Peyer's patch (tissue), 4 donors: ENCODE data around the gene CDK5R1.

ENCODE experiments used
- POLR2A ChIP-seq, 2 donors: fragments of 450-650 bp; IDR thresholded peaks; one replicate each; pipeline ENCODE4 v1.5.1; 2017; ENCODE audit warnings: antibody characterized with exemption in 2 of 2, mild to moderate bottlenecking in 2 of 2, moderate library complexity in 2 of 2
- TF ChIP-seq, protein P1 (sequence below), 6 experiments: fragments of 450-650 bp in 4 of 6; fragments of 200-600 bp in 2 of 6; sonication (generic) in 1 of 6; IDR thresholded peaks; one replicate each; pipeline ENCODE4 v1.5.1; 2017 to 2019; ENCODE audit warnings: antibody characterized with exemption in 6 of 6, mild to moderate bottlenecking in 3 of 6, moderate library complexity in 1 of 6

DNA sequence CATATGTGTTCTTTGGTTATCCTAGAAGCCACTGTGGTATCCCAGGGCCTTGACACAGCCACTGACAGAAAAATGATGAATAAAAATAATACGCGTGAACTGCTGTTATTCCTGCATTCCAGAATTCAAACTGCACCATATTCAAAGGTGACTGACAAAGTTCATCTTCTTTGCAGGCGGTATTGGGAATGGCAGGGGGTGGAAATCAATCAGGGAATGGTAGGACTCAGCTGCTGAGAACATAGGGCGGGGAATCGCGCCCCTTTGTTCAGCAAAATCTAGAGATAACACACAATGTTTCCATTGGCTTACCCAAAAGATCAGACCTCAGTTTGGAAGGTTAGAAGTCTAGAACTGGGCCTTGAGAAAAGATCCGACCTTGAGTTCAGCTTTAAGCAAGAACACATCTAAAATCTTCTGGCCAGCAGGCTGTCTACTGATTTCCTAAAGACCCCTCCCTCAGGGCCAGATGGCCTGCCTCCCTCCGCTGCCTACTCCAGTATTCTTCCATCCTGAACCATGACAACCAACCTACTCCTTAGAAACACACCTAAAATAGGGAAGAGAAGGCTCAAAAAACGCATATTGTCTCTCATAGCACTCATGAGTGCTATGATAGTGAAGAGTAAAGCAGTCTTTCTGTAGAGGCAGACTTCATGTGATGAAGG, 34.1 kb downstream of the CDK5R1 start:
- TF ChIP-seq, protein P1, sequence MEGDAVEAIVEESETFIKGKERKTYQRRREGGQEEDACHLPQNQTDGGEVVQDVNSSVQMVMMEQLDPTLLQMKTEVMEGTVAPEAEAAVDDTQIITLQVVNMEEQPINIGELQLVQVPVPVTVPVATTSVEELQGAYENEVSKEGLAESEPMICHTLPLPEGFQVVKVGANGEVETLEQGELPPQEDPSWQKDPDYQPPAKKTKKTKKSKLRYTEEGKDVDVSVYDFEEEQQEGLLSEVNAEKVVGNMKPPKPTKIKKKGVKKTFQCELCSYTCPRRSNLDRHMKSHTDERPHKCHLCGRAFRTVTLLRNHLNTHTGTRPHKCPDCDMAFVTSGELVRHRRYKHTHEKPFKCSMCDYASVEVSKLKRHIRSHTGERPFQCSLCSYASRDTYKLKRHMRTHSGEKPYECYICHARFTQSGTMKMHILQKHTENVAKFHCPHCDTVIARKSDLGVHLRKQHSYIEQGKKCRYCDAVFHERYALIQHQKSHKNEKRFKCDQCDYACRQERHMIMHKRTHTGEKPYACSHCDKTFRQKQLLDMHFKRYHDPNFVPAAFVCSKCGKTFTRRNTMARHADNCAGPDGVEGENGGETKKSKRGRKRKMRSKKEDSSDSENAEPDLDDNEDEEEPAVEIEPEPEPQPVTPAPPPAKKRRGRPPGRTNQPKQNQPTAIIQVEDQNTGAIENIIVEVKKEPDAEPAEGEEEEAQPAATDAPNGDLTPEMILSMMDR (IDR thresholded peaks at IDR 0.05) = no peak
- no peak for TF ChIP-seq POLR2A (IDR thresholded peaks at IDR 0.05)
